H1 (cell line): ENCODE results near the gene TNXB. TPM values are rescaled to one million over a fixed set of nuclear protein-coding genes. Genes with fewer than 3 reads are reported as not detected.

Experiments
- CTBP2 ChIP-seq: IDR thresholded peaks from 2 replicates; pipeline ENCODE4 v1.7.0; 2011; ENCODE audit warnings: borderline replicate concordance, mild to moderate bottlenecking, moderate library complexity, mixed read lengths, low read length; ENCODE audit not compliant: insufficient read depth, insufficient read length
- TAF7 ChIP-seq: optimal IDR thresholded peaks from 2 replicates; pipeline ENCODE3; 2011; ENCODE audit warnings: low read depth, mild to moderate bottlenecking, inconsistent platforms, low read length, moderate library complexity, borderline replicate concordance
- polyA plus RNA-seq, 7 experiments: library from polyadenylated mRNA; depleted of rRNA in 3 of 7; stranded (reverse) in 5 of 7; unstranded in 2 of 7; fragments of >200 nt in 5 of 7; fragments of 200-250 nt in 2 of 7; gene quantifications; 1 replicate in 5 of 7; 2 replicates in 1 of 7; 4 replicates in 1 of 7; pipeline versions ENCODE4 v1.2.1 to v1.2.3, GENCODE V29; 2011 to 2013; ENCODE audit warnings: missing spikeins in 2 of 7, mixed read lengths in 2 of 7
- total RNA-seq: library from RNA; stranded (reverse); fragmentation: NEBNext Ultra II Directional; extraction: Animal tissue kit (Norgen Biotek cat#: 25700); gene quantifications from 2 replicates; pipeline ENCODE4 v1.2.1, GENCODE V29; 2021

TNXB gene
- total and polyA plus RNA-seq, 2 of the 8 experiments (the other 6 are each of a cell fraction or from before 2014, with no cell fraction given): 3.1 to 4.8 TPM

GRCh38 chr6:32153564-32154513, 44.7 kb upstream of the TNXB start, which contains the start of gene PPT2 (continued):
- peak; percentile 71 for TF ChIP-seq TAF7
- TF ChIP-seq CTBP2: no peak
